Duodenal mucosa (tissue), 2 donors: ENCODE measurements around the gene TPBGL.

Experiments used
- H3K27ac ChIP-seq: one replicate; pipeline ENCODE4 v1.7.0; 2013; ENCODE audit warnings: low read depth, low read length
- H3K27me3 ChIP-seq, 2 donors: one replicate each; pipeline ENCODE4 v1.7.0; 2013; ENCODE audit warnings: low read length in 2 of 2, control low read depth in 1 of 2; ENCODE audit not compliant: insufficient read depth in 2 of 2, control insufficient read depth in 1 of 2
- H3K36me3 ChIP-seq, 2 donors: one replicate each; pipeline ENCODE4 v1.7.0; 2013; ENCODE audit warnings: low read length in 2 of 2, control low read depth in 1 of 2; ENCODE audit not compliant: insufficient read depth in 2 of 2, control insufficient read depth in 1 of 2
- H3K4me1 ChIP-seq, 2 donors: one replicate each; pipeline ENCODE4 v1.7.0; 2013; ENCODE audit warnings: low read length in 2 of 2, control low read depth in 1 of 2; ENCODE audit not compliant: insufficient read depth in 2 of 2, control insufficient read depth in 1 of 2
- H3K4me3 ChIP-seq, 2 donors: one replicate each; pipeline ENCODE4 v1.7.0; 2013; ENCODE audit warnings: low read length in 2 of 2, low read depth in 1 of 2
- H3K9ac ChIP-seq, 2 donors: one replicate each; pipeline ENCODE4 v1.7.0; 2013; ENCODE audit warnings: low read length in 2 of 2, low read depth in 1 of 2
- H3K9me3 ChIP-seq, 2 donors: one replicate each; pipeline ENCODE4 v1.7.0; 2013; ENCODE audit warnings: low read length in 2 of 2, control low read depth in 1 of 2; ENCODE audit not compliant: control insufficient read depth in 1 of 2

The TPBGL gene

DNA sequence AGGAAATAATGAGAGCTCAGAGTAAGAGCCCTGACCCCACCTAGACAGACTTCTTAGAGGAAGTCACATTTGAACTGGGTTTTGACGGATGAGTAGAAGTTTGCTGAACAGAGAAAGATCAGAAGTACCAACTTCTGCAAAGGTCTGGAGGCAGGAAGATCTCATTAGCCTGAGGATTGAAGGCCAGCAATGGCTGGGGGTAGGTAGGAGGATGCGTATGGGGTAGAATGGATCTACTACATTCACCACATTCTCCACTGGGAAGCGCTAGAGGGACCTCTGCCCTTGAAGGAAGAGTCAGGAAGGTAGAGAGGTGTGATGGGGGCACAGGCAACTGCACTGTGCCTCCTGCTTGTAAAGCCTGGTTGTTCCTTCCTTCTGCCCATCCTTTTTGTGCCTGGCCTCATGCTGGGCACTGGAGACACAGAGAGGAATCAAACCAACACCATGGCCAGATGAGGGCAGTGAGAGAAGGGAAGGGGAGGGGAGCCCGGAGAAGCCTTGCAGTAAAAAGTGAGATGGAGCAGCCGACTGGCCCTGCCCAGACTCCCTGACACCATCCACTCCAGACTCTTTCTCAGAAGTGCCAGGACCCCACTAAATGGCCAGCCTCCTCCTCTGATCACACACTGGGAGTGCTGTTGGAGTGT lies 4.9 kb downstream of the TPBGL start:
- Histone ChIP-seq H3K9me3 (no peaks in the 10 kb centered on the region), H3K36me3 (no peaks in the 10 kb centered on the region), H3K4me3 (no peak overlapping the region), H3K9ac (no peak overlapping the region), H3K27me3 (peaks cover 20 to 34% of the 10 kb centered on the region in 2 donors), H3K27ac (no peak overlapping the region), H3K4me1 (peaks cover 1 to 4% of the 10 kb centered on the region in 2 donors)

DNA sequence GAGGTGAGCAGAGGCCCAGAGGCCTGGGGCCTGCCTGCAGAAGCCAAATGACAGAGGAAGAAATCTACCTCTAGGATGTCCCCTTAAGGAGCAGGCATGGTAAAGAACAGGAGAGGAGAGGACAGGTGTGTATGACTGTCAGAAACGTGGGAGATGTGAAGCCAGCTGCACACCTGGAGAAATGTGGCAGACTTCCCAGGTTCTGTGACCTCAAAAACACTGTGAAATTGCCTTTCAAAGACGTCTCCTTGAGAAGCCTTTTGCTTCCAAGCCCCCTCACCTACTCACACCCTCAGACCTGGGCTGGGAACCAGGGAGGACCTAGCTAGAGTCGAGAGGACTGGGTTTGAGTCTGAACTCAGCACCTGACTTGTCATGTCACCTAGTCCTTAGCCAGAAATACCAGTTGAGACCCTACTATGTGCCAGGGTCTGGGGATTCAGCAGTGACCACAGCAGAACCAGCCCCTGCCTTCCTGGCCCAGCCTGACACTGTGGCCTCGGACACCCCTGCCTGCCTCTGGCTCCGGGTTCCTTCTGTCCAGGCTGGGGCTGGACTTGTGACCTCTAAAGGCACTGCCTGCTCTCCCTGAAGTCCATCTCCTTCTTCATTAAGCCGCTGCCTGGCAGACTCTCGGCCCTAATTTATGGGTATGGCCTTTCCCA lies 5.6 kb downstream of the TPBGL start:
- H3K27me3 ChIP-seq, result peaks cover 20 to 32% of the 10 kb centered on the region in 2 donors
- no peak overlapping the region for H3K9ac ChIP-seq
- no peaks in the 10 kb centered on the region for H3K9me3 ChIP-seq
- no peaks in the 10 kb centered on the region for H3K36me3 ChIP-seq
- peaks cover 0 to 3% of the 10 kb centered on the region in 2 donors for H3K4me1 ChIP-seq
- H3K4me3 ChIP-seq, result no peak overlapping the region
- no peak overlapping the region for H3K27ac ChIP-seq

DNA sequence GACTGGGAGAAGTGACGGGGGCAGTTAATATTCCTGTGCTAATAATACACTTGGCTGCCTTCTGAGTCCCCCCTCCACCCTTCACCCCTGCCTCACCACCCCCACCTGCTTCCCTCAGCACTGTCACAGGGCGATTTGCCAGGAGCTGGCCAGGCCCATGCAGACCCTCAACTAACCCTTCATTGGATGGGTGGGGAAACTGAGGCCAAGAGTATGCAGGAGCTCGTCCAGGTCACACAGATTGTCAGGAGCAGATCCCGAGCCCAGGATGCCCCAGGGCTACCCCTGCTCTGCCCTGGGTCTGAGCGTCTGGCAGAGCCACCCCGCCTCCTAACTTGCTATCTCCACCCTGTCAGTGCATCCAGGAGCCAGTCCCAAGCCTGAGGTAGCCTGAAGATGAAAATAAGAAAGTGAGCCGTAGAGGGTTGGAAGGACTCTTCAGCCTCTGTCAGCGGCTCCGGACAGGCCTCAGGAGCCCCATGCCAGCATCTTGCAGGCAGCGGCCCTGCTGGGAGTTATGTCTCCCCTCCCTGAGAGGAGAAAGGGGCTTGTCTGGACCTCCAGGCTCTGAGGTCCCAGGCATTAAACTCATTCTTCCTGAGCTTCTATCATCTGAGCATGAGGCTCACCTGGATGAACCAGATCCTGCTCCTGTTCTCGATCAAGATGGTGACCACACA lies 6.2 kb downstream of the TPBGL start:
- H3K27ac ChIP-seq, result no peak overlapping the region
- H3K4me1 ChIP-seq, result peaks cover 0 to 3% of the 10 kb centered on the region in 2 donors
- no peaks in the 10 kb centered on the region for H3K36me3 ChIP-seq
- H3K4me3 ChIP-seq, result no peak overlapping the region
- no peak overlapping the region for H3K9ac ChIP-seq
- H3K9me3 ChIP-seq, result no peaks in the 10 kb centered on the region
- H3K27me3 ChIP-seq, result peaks cover 20 to 32% of the 10 kb centered on the region in 2 donors

DNA sequence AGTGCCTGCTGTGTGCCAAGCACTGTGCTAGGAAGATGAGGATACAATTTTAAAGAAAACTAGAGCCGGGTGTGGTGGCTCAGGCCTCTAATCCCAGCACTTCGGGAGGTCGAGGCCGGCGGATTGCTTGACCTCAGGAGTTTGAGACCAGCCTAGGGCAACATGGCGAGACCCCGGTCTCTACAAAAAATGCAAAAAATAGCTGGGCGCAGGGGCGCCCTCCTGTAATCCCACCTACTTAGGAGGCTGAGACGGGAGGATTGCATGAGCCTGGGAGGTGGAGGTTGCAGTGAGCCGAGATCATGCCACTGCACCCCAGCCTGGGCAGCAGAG lies 8.3 kb downstream of the TPBGL start:
- Histone ChIP-seq H3K4me3 (no peak overlapping the region), H3K27ac (no peak overlapping the region), H3K27me3 (peaks cover 5 to 15% of the 10 kb centered on the region in 2 donors), H3K9me3 (no peaks in the 10 kb centered on the region), H3K36me3 (no peaks in the 10 kb centered on the region), H3K4me1 (no peaks in the 10 kb centered on the region), H3K9ac (no peak overlapping the region)

DNA sequence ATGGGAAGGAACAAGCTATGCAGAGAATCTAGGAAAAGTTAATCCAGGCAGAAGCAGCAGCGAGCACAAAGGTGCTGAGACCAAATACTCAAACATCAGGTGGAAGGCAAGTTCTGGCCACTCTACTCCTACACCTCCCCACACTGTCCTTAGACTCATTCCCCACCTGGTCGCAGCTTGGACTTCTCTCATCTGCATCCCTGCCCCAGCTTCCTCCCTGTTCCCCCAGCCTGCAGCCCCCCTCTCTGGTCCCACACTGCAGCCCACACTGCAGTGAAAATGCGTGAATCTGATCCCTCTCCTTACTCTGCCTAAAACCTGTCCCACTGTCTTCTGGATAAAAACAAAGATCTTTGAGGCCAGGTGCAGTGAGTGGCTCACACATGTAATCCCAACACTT lies 9.1 kb downstream of the TPBGL start:
- H3K27me3 ChIP-seq, result peaks cover 3 to 7% of the 10 kb centered on the region in 2 donors
- H3K9ac ChIP-seq, result no peak overlapping the region
- no peaks in the 10 kb centered on the region for H3K9me3 ChIP-seq
- no peaks in the 10 kb centered on the region for H3K4me1 ChIP-seq
- no peaks in the 10 kb centered on the region for H3K36me3 ChIP-seq
- no peak overlapping the region for H3K27ac ChIP-seq
- H3K4me3 ChIP-seq, result no peak overlapping the region

DNA sequence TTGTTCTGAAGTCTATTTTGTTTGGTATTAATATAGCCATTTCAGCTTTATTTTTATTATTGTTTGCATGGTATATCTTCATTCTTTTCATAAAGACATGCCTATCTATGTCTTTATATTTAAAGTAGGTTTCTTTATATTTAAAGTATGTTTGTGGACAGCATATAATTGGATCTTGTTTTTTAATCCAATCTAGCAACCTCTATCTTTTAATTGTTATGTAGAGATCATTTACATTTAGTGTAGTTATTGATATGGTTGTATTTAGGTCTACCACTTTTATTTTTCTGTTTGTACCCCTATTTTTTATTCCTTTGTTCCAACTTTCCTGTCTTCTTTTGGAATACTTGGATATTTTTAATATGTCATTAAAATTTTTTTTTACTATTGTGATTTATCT lies 13.8 kb downstream of the TPBGL start:
- Histone ChIP-seq H3K9ac (no peak overlapping the region), H3K4me3 (no peak overlapping the region), H3K36me3 (no peaks in the 10 kb centered on the region), H3K27me3 (peaks cover 0 to 4% of the 10 kb centered on the region in 2 donors), H3K27ac (no peak overlapping the region), H3K9me3 (no peaks in the 10 kb centered on the region), H3K4me1 (no peaks in the 10 kb centered on the region)

DNA sequence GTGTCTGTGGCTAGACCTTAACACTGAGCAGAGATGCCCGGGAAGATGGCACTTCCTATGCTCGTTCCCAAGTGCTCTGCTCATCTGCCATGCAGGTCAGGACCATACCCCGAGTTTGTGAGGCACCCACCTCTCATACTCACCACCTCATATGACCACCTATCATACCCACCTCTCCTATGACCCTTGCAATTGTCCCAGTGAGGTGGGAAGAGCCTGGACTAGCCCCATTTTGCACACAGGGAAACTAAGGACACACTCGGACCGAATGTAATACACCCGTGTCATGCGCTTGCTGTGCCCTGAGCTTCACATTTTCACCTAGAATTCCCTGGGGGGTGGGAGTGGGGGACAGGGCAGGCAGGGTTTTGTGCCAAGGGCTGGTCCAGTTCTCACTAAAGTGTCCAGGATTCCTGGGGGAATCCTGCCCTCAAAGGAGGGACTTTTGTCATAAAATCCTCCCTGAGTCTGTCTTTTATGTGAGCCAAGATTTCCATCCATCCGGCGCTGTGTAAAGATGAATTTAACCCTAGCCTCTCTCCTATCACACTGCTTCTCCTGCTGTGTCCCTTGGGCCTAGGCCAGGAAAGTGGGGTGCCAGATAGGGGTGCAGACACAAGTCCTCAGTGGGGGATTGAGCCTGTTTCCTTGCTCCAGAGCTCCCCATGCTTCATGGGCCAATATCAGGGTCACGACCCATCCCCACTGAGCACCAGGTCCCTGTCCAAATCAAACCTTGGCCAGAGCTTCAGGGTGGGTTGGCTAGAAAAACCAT lies 20.0 kb downstream of the TPBGL start:
- H3K4me3 ChIP-seq, result no peak overlapping the region
- no peaks in the 10 kb centered on the region for H3K9me3 ChIP-seq
- no peak overlapping the region for H3K27ac ChIP-seq

DNA sequence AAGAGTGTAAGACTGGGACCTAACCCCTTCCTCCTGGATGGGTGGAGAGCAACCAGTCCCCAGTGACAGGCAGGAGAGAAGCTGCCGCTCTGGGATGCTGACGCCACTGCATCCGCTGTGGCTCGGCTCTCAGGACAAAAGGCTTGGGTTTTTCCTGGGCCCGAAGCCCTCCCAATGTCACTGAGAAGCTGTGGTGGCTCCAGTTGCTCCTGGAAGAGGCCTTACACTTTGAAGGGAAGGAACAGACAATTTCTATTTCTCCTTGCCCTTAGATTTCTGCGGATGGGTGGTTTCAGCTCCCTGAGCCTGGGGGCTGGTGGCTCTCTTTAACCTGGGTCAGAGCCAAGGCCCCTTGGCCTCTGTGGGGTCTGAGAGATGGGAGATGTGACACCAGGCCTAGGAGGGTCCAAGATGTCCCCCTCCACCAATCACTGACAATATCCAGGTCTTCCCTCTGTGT lies 21.4 kb downstream of the TPBGL start:
- no peak overlapping the region for H3K9ac ChIP-seq
- peaks cover 3 to 6% of the 10 kb centered on the region in 2 donors for H3K4me1 ChIP-seq
- H3K4me3 ChIP-seq, result no peak overlapping the region
- peaks cover 7 to 13% of the 10 kb centered on the region in 2 donors for H3K36me3 ChIP-seq
- H3K9me3 ChIP-seq, result no peaks in the 10 kb centered on the region
- H3K27ac ChIP-seq, result no peak overlapping the region
- peaks cover 0 to 4% of the 10 kb centered on the region in 2 donors for H3K27me3 ChIP-seq

More for the DNA sequence above, 20.0 kb downstream of the TPBGL start:
- Histone ChIP-seq H3K9ac (no peak overlapping the region), H3K36me3 (peaks cover 1 to 2% of the 10 kb centered on the region in 2 donors), H3K27me3 (peaks cover 0 to 4% of the 10 kb centered on the region in 2 donors), H3K4me1 (peaks cover 3 to 6% of the 10 kb centered on the region in 2 donors)

DNA sequence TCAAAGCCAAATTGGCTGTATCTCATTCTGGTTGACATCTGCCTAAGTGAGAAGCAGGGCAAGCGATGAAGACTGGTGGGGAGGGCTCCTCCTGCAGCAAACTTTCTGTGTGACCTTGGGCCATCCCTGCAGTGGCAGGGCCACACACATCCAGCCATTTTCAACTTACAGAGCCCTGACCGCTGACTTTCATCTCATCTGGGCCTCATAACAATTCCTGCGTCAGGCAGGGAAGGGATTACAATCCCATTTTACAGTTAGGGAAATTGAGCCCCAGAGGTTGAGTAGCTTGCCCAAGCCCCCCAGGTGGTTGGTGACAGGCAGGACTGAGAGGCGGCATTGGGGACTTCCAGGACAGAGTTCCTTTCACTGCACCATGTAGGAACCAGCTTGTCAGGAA lies 21.9 kb downstream of the TPBGL start:
- Histone ChIP-seq H3K36me3 (peaks cover 11 to 17% of the 10 kb centered on the region in 2 donors), H3K9ac (no peak overlapping the region), H3K4me1 (peaks cover 3 to 6% of the 10 kb centered on the region in 2 donors), H3K9me3 (no peaks in the 10 kb centered on the region), H3K27me3 (peaks cover 0 to 4% of the 10 kb centered on the region in 2 donors), H3K4me3 (no peak overlapping the region), H3K27ac (no peak overlapping the region)
